ENCODE measurements around the gene RAB17. TPM values are rescaled to one million over a fixed set of nuclear protein-coding genes. Genes with fewer than 3 reads are reported as not detected.

RAB17 gene
- total and polyA plus RNA-seq, 2 of the 4 experiments (the other 2 are of a cell fraction): 0.41 TPM; not detected in 1

- BruUV-seq (replicated peaks): no TSS peak
- Histone ChIP-seq H2BK5ac (ENCODE audit: low read depth, low read length, poor library complexity, severe bottlenecking) (no peak overlapping the region), H3K4me1 (ENCODE audit: control insufficient read depth, insufficient read depth, low read length) (0 out of 2 replicates have a peak, but pooled peaks cover 2% of the 10 kb centered on the region), H3K9me3 (ENCODE audit: control insufficient read depth, insufficient read depth, low read length) (no peaks in the 10 kb centered on the region), H3K4me3 (ENCODE audit: insufficient read depth, low read depth, low read length) (no peak overlapping the region), H3K14ac (replicated peaks; ENCODE audit: low read depth, low read length) (no peak overlapping the region), H3K4ac (ENCODE audit: low read depth, low read length) (no peak overlapping the region), H3K27me3 (ENCODE audit: control insufficient read depth, insufficient read depth, low read length) (no peaks in the 10 kb centered on the region), H2BK20ac (ENCODE audit: low read depth, low read length) (no peak overlapping the region), H2BK15ac (ENCODE audit: low read depth, low read length) (no peak overlapping the region), H3K27ac (ENCODE audit: insufficient read depth, low read length) (no peak overlapping the region), H2AK5ac (ENCODE audit: low read depth, low read length) (no peak overlapping the region), H4K8ac (ENCODE audit: low read depth in 2 of 2, low read length in 2 of 2) (no peak overlapping the region), H2AK9ac (replicated peaks; ENCODE audit: low read depth, low read length, poor library complexity) (no peak overlapping the region), H3K9me1 (ENCODE audit: insufficient read depth, low read length) (no peaks in the 10 kb centered on the region), H2BK120ac (ENCODE audit: low read depth, low read length) (no peak overlapping the region), H4K20me1 (ENCODE audit: insufficient read depth, low read length) (no peaks in the 10 kb centered on the region), H3K4me2 (ENCODE audit: low read depth, low read length) (no peak overlapping the region), H4K91ac (ENCODE audit: insufficient read depth, low read depth, low read length) (no peak overlapping the region), H3K23ac (ENCODE audit: low read depth, low read length) (no peak overlapping the region), H2AFZ (replicated peaks; ENCODE audit: low read length, poor library complexity) (no peak overlapping the region), H3K56ac (ENCODE audit: extremely low read depth, insufficient read depth, low read length) (no peak overlapping the region), H4K5ac (ENCODE audit: low read depth, low read length) (no peak overlapping the region), H3K9ac (ENCODE audit: low read depth, low read length) (no peak overlapping the region), H3K36me3 (ENCODE audit: control insufficient read depth, insufficient read depth, low read length) (peaks cover 8% of the 10 kb centered on the region), H3K79me1 (ENCODE audit: low read depth in 1 of 2, low read length in 2 of 2) (no peaks in the 10 kb centered on the region), H3K18ac (ENCODE audit: low read depth, low read length) (no peak overlapping the region)
- no peak for ATAC-seq (ENCODE audit: low read depth)
- ChIA-PET CTCF (no interaction called here), POLR2A (ENCODE audit: unreplicated experiment) (no interaction called here)
- in situ Hi-C loops (cut with MboI; ENCODE audit: low sequenced_read_pairs): no loop called here
- intact Hi-C loops (cut with micrococcal nuclease): no loop called here
- 100% methylated on average over 1 of the region's 8 CpGs; no CpG with 5 or more reads in 1 of the 2 experiments for WGBS, 2 experiments (ENCODE audit: extremely low coverage in 2 of 2, insufficient read length in 1 of 2)
- TF ChIP-seq RAD21 (IDR thresholded peaks at IDR 0.05; ENCODE audit: low read length): no peak
- no peak for TF ChIP-seq SMC3 (IDR thresholded peaks at IDR 0.05; ENCODE audit: low read depth, low read length)
- no peak for TF ChIP-seq BHLHE40 (IDR thresholded peaks at IDR 0.05; ENCODE audit: low read depth, low read length)
- TF ChIP-seq MXI1 (IDR thresholded peaks at IDR 0.05; ENCODE audit: borderline replicate concordance, low read depth, low read length): no peak
- no peak for TF ChIP-seq POLR2A (IDR thresholded peaks at IDR 0.05; ENCODE audit: low read depth, low read length)
- TF ChIP-seq MAFK (IDR thresholded peaks at IDR 0.05; ENCODE audit: low read depth, low read length): no peak
- no peak for TF ChIP-seq MAZ (IDR thresholded peaks at IDR 0.05; ENCODE audit: borderline replicate concordance, low read depth, low read length)
- no peak for TF ChIP-seq CHD1 (IDR thresholded peaks at IDR 0.05; ENCODE audit: low read depth, low read length)
- TF ChIP-seq CEBPB (IDR thresholded peaks at IDR 0.05; ENCODE audit: low read depth, low read length): no peak
- TF ChIP-seq RCOR1 (IDR thresholded peaks at IDR 0.05; ENCODE audit: insufficient replicate concordance, low read length): no peak
- TF ChIP-seq RFX5 (IDR thresholded peaks at IDR 0.05; ENCODE audit: low read depth, low read length): no peak
- TF ChIP-seq, protein P1, sequence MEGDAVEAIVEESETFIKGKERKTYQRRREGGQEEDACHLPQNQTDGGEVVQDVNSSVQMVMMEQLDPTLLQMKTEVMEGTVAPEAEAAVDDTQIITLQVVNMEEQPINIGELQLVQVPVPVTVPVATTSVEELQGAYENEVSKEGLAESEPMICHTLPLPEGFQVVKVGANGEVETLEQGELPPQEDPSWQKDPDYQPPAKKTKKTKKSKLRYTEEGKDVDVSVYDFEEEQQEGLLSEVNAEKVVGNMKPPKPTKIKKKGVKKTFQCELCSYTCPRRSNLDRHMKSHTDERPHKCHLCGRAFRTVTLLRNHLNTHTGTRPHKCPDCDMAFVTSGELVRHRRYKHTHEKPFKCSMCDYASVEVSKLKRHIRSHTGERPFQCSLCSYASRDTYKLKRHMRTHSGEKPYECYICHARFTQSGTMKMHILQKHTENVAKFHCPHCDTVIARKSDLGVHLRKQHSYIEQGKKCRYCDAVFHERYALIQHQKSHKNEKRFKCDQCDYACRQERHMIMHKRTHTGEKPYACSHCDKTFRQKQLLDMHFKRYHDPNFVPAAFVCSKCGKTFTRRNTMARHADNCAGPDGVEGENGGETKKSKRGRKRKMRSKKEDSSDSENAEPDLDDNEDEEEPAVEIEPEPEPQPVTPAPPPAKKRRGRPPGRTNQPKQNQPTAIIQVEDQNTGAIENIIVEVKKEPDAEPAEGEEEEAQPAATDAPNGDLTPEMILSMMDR (conservative IDR thresholded peaks at IDR 0.05; ENCODE audit: low read depth, low read length): no peak
- TF ChIP-seq, protein P2, sequence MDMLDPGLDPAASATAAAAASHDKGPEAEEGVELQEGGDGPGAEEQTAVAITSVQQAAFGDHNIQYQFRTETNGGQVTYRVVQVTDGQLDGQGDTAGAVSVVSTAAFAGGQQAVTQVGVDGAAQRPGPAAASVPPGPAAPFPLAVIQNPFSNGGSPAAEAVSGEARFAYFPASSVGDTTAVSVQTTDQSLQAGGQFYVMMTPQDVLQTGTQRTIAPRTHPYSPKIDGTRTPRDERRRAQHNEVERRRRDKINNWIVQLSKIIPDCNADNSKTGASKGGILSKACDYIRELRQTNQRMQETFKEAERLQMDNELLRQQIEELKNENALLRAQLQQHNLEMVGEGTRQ (IDR thresholded peaks at IDR 0.05; ENCODE audit: low read depth, low read length): no peak
- TF ChIP-seq, protein P3, sequence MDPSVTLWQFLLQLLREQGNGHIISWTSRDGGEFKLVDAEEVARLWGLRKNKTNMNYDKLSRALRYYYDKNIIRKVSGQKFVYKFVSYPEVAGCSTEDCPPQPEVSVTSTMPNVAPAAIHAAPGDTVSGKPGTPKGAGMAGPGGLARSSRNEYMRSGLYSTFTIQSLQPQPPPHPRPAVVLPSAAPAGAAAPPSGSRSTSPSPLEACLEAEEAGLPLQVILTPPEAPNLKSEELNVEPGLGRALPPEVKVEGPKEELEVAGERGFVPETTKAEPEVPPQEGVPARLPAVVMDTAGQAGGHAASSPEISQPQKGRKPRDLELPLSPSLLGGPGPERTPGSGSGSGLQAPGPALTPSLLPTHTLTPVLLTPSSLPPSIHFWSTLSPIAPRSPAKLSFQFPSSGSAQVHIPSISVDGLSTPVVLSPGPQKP (IDR thresholded peaks at IDR 0.05; ENCODE audit: borderline replicate concordance, low read depth, low read length): no peak
- no peak for TF ChIP-seq FOS (IDR thresholded peaks at IDR 0.05; ENCODE audit: low read depth, low read length)
- TF ChIP-seq NFE2L2 (IDR thresholded peaks at IDR 0.05; ENCODE audit: low read depth, low read length): no peak
- no peak for DNase-seq
- dilution Hi-C loops (cut with HindIII; ENCODE audit: low sequenced_read_pairs, unreplicated experiment): no loop called here
Observed at GRCh38 chr2:237549216-237549615, 41.3 kb downstream of the RAB17 start.

Measured in IMR-90 (cell line).